Neural progenitor cell (in vitro differentiated cells): ENCODE data around the gene KCNC4. TPM values are rescaled to one million over a fixed set of nuclear protein-coding genes. Genes with fewer than 3 reads are reported as not detected.

Experiments
- DNase-seq: peaks from one replicate; pipeline ENCODE4 v3.0.0-alpha.2; 2016; ENCODE audit warnings: low spot score
- H2AFZ ChIP-seq: fragments of 200-600 bp; sonication (generic); replicated peaks from 2 replicates; pipeline ENCODE4 v1.6.1; 2016; ENCODE audit warnings: antibody characterized with exemption
- H3F3A ChIP-seq: fragments of 200-600 bp; sonication (generic); 2 replicates; pipeline ENCODE4 v1.6.1; 2016; ENCODE audit warnings: antibody characterized with exemption, low read depth
- H3K27ac ChIP-seq: fragments of 200-600 bp; sonication (generic); 2 replicates; pipeline ENCODE4 v1.5.1; 2016; ENCODE audit warnings: mild to moderate bottlenecking
- H3K27me3 ChIP-seq: fragments of 200-600 bp; sonication (generic); 2 replicates; pipeline ENCODE4 v1.6.1; 2016; ENCODE audit warnings: mild to moderate bottlenecking, moderate library complexity
- H3K36me3 ChIP-seq: fragments of 200-600 bp; sonication (generic); 2 replicates; pipeline ENCODE4 v1.5.1; 2016
- H3K4me1 ChIP-seq: fragments of 200-600 bp; sonication (generic); 2 replicates; pipeline ENCODE4 v1.6.1; 2016; ENCODE audit warnings: mixed run types
- H3K4me2 ChIP-seq: fragments of 200-600 bp; sonication (generic); 2 replicates; pipeline ENCODE4 v1.6.1; 2016
- H3K4me3 ChIP-seq: fragments of 200-600 bp; sonication (generic); 2 replicates; pipeline ENCODE4 v1.5.1; 2016
- H3K79me2 ChIP-seq: fragments of 200-600 bp; sonication (generic); 2 replicates; pipeline ENCODE4 v1.6.1; 2016; ENCODE audit warnings: low read depth
- H3K9ac ChIP-seq: fragments of 200-600 bp; sonication (generic); 2 replicates; pipeline ENCODE4 v1.6.1; 2016
- H3K9me3 ChIP-seq: fragments of 200-600 bp; sonication (generic); 2 replicates; pipeline ENCODE4 v1.5.1; 2016; ENCODE audit warnings: low read depth
- H4K20me1 ChIP-seq: fragments of 200-600 bp; sonication (generic); 2 replicates; pipeline ENCODE4 v1.6.1; 2016; ENCODE audit warnings: low read depth
- H3K27ac Mint-ChIP-seq: 3 replicates; pipeline ENCODE4 v1.8.0; 2021; ENCODE audit warnings: mixed read lengths
- H3K27me3 Mint-ChIP-seq: 2 replicates; pipeline ENCODE4 v1.8.0; 2022; ENCODE audit warnings: low read depth, mild to moderate bottlenecking, inconsistent platforms, moderate library complexity, mixed read lengths; ENCODE audit not compliant: insufficient read depth
- H3K36me3 Mint-ChIP-seq: 3 replicates; pipeline ENCODE4 v1.8.0; 2021; ENCODE audit warnings: mixed read lengths
- H3K4me1 Mint-ChIP-seq: 3 replicates; pipeline ENCODE4 v1.8.0; 2021; ENCODE audit warnings: mixed read lengths
- H3K4me3 Mint-ChIP-seq: 3 replicates; pipeline ENCODE4 v1.8.0; 2021; ENCODE audit warnings: mild to moderate bottlenecking, moderate library complexity, mixed read lengths
- H3K9me3 Mint-ChIP-seq: 3 replicates; pipeline ENCODE4 v1.8.0; 2020; ENCODE audit warnings: mixed read lengths
- EZH2 ChIP-seq: fragments of 200-600 bp; sonication (generic); IDR thresholded peaks from 2 replicates; pipeline ENCODE4 v1.6.1; 2017; ENCODE audit warnings: antibody characterized with exemption, mild to moderate bottlenecking, moderate library complexity
- EZH2phosphoT487 ChIP-seq: fragments of 200-600 bp; sonication (generic); IDR thresholded peaks from 2 replicates; pipeline ENCODE4 v1.6.1; 2017; ENCODE audit warnings: antibody characterized with exemption
- total RNA-seq: library from RNA; depleted of rRNA; stranded (reverse); fragments of >200 nt; gene quantifications from 2 replicates; pipeline ENCODE4 v1.2.3, GENCODE V29; 2015; ENCODE audit warnings: low replicate concordance
- TF ChIP-seq, protein P1 (sequence below): fragments of 200-600 bp; sonication (generic); IDR thresholded peaks from 2 replicates; pipeline ENCODE4 v1.5.1; 2017; ENCODE audit warnings: antibody characterized with exemption, mild to moderate bottlenecking

Gene KCNC4
- total RNA-seq, 1 donor from 2014 or later, result 1.3 TPM

DNA sequence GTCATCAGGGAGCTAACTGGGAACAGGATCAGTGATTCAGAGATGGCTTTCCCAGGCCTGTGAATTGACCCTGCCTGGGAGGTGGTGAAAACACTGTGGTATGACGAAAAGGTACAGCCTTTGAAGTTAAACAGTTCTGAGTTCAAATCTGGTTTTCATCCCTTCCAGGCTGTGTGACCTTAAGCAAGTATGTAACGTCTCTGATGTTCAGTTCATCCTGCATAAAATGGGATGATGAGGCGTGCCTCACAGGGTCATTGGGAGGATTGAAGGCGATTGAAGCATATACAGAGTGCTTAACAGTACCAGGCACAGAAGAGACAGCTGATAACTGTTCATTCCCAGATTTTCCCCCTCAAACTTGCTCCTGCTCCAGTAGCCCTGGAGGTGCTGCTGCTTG, 11.0 kb downstream of the KCNC4 start:
- Histone ChIP-seq H3K4me3 (no peak overlapping the region), H4K20me1 (peaks cover 3% of the 10 kb centered on the region), H2AFZ (no peak overlapping the region), H3K4me1 (no peaks in the 10 kb centered on the region), H3K27ac (no peak overlapping the region), H3F3A (no peaks in the 10 kb centered on the region), H3K9ac (no peak overlapping the region), H3K4me2 (no peak overlapping the region), H3K79me2 (no peaks in the 10 kb centered on the region), H3K9me3 (no peaks in the 10 kb centered on the region), H3K27me3 (no peaks in the 10 kb centered on the region), H3K36me3 (no peaks in the 10 kb centered on the region)
- TF ChIP-seq, protein P1, sequence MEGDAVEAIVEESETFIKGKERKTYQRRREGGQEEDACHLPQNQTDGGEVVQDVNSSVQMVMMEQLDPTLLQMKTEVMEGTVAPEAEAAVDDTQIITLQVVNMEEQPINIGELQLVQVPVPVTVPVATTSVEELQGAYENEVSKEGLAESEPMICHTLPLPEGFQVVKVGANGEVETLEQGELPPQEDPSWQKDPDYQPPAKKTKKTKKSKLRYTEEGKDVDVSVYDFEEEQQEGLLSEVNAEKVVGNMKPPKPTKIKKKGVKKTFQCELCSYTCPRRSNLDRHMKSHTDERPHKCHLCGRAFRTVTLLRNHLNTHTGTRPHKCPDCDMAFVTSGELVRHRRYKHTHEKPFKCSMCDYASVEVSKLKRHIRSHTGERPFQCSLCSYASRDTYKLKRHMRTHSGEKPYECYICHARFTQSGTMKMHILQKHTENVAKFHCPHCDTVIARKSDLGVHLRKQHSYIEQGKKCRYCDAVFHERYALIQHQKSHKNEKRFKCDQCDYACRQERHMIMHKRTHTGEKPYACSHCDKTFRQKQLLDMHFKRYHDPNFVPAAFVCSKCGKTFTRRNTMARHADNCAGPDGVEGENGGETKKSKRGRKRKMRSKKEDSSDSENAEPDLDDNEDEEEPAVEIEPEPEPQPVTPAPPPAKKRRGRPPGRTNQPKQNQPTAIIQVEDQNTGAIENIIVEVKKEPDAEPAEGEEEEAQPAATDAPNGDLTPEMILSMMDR, result no peak
- TF ChIP-seq EZH2 (no peak), EZH2phosphoT487 (no peak)
- H3K4me1 Mint-ChIP-seq, result no peaks in the 10 kb centered on the region
- H3K9me3 Mint-ChIP-seq, result no peaks in the 10 kb centered on the region
- H3K4me3 Mint-ChIP-seq, result no peak overlapping the region
- no peaks in the 10 kb centered on the region for H3K36me3 Mint-ChIP-seq
- H3K27ac Mint-ChIP-seq, result peak overlapping the region; percentile 72
- no peak for DNase-seq
- peaks cover 10% of the 10 kb centered on the region for H3K27me3 Mint-ChIP-seq

DNA sequence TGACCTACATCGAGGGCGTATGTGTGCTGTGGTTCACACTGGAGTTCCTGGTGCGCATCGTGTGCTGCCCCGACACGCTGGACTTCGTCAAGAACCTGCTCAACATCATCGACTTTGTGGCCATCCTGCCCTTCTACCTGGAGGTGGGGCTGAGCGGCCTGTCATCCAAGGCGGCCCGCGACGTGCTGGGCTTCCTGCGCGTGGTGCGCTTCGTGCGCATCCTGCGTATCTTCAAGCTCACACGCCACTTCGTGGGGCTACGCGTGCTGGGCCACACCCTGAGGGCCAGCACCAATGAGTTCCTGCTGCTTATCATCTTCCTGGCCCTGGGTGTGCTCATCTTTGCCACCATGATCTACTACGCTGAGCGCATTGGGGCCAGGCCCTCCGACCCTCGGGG, 13.0 kb downstream of the KCNC4 start:
- Histone ChIP-seq H3K9me3 (no peaks in the 10 kb centered on the region), H3K4me3 (no peak overlapping the region), H3K36me3 (no peaks in the 10 kb centered on the region), H3F3A (no peaks in the 10 kb centered on the region), H3K79me2 (no peaks in the 10 kb centered on the region), H4K20me1 (peaks cover 3% of the 10 kb centered on the region), H3K27ac (no peak overlapping the region), H3K4me1 (no peaks in the 10 kb centered on the region), H3K4me2 (no peak overlapping the region), H2AFZ (no peak overlapping the region), H3K27me3 (no peaks in the 10 kb centered on the region), H3K9ac (no peak overlapping the region)
- no peaks in the 10 kb centered on the region for H3K36me3 Mint-ChIP-seq
- H3K27ac Mint-ChIP-seq, result no peak overlapping the region
- TF ChIP-seq EZH2phosphoT487 (no peak), EZH2 (no peak)
- TF ChIP-seq, protein P1, result no peak
- no peak for DNase-seq
- H3K27me3 Mint-ChIP-seq, result peaks cover 7% of the 10 kb centered on the region
- H3K4me1 Mint-ChIP-seq, result peaks cover 3% of the 10 kb centered on the region
- H3K9me3 Mint-ChIP-seq, result no peaks in the 10 kb centered on the region
- H3K4me3 Mint-ChIP-seq, result no peak overlapping the region

GRCh38 chr1:110223581-110223980, 13.5 kb downstream of the KCNC4 start:
- Histone ChIP-seq H3K27me3 (no peaks in the 10 kb centered on the region), H4K20me1 (peaks cover 3% of the 10 kb centered on the region), H3K9ac (no peak overlapping the region), H3K4me1 (no peaks in the 10 kb centered on the region), H3K9me3 (no peaks in the 10 kb centered on the region), H3K4me2 (no peak overlapping the region), H3K4me3 (no peak overlapping the region), H3K36me3 (no peaks in the 10 kb centered on the region), H2AFZ (no peak overlapping the region), H3K79me2 (no peaks in the 10 kb centered on the region), H3K27ac (no peak overlapping the region), H3F3A (no peaks in the 10 kb centered on the region)
- DNase-seq, result no peak
- peaks cover 5% of the 10 kb centered on the region for H3K27me3 Mint-ChIP-seq
- peaks cover 3% of the 10 kb centered on the region for H3K4me1 Mint-ChIP-seq
- TF ChIP-seq, protein P1, result no peak
- TF ChIP-seq EZH2, result no peak
- no peak for TF ChIP-seq EZH2phosphoT487
- H3K4me3 Mint-ChIP-seq, result no peak overlapping the region
- H3K9me3 Mint-ChIP-seq, result no peaks in the 10 kb centered on the region
- no peaks in the 10 kb centered on the region for H3K36me3 Mint-ChIP-seq
- H3K27ac Mint-ChIP-seq, result no peak overlapping the region
